PC-3 (cell line): ENCODE data around the gene SERPINA9. TPM values are rescaled to one million over a fixed set of nuclear protein-coding genes. Genes with fewer than 3 reads are reported as not detected.

Experiments
- ATAC-seq: fragments of 200-7000 bp; cut with Tn5 transposase; 2 replicates; pipeline ENCODE4 v1.9.1; 2020; ENCODE audit warnings: mild to moderate bottlenecking, moderate library complexity
- BruUV-seq: library from RNA; stranded (reverse); fragments of 400-500 nt; replicated peaks from 2 replicates; lab custom pipeline; 2021; lab: Mats Ljungman, UMichigan
- CTCF ChIA-PET: fragments of 300-600 bp; sonication (Branson Sonifier 250); formaldehyde crosslinking; loops from one replicate; lab custom pipeline; 2022; ENCODE audit warnings: antibody characterized with exemption; lab: Charles Lee
- POLR2A ChIA-PET: fragments of 300-600 bp; sonication (Branson Sonifier 250); formaldehyde crosslinking; loops from one replicate; lab custom pipeline; 2022; ENCODE audit warnings: antibody characterized with exemption; ENCODE audit not compliant: unreplicated experiment; lab: Charles Lee
- DNase-seq: peaks from one replicate; pipeline ENCODE4 v3.0.0-alpha.2; 2015
- H2AFZ ChIP-seq: fragments of 300-600 bp; sonication (generic); 2 replicates; pipeline ENCODE4 v1.6.0; 2016; ENCODE audit warnings: antibody characterized with exemption, low read length
- H3F3A ChIP-seq: fragments of 300-600 bp; sonication (generic); one replicate; pipeline ENCODE4 v1.6.0; 2017; ENCODE audit warnings: antibody characterized with exemption, low read length, control low read depth, mild to moderate bottlenecking; ENCODE audit not compliant: unreplicated experiment
- H3K27ac ChIP-seq: fragments of 300-600 bp; sonication (generic); 2 replicates; pipeline ENCODE4 v1.5.1; 2016; ENCODE audit warnings: mild to moderate bottlenecking, low read length
- H3K27me3 ChIP-seq: fragments of 300-600 bp; sonication (generic); 2 replicates; pipeline ENCODE4 v1.6.1; 2016; ENCODE audit warnings: low read length, mixed read lengths
- H3K36me3 ChIP-seq: fragments of 300-600 bp; sonication (generic); 2 replicates; pipeline ENCODE4 v1.6.1; 2016; ENCODE audit warnings: low read depth, mixed run types, low read length, mixed read lengths
- H3K4me1 ChIP-seq: fragments of 300-600 bp; sonication (generic); 2 replicates; pipeline ENCODE4 v1.5.1; 2016; ENCODE audit warnings: low read length; ENCODE audit not compliant: insufficient read depth
- H3K4me2 ChIP-seq: fragments of 300-600 bp; sonication (generic); 2 replicates; pipeline ENCODE4 v1.6.0; 2016; ENCODE audit warnings: low read length
- H3K4me3 ChIP-seq: fragments of 300-600 bp; sonication (generic); 2 replicates; pipeline ENCODE4 v1.5.1; 2016; ENCODE audit warnings: mild to moderate bottlenecking, low read length, mixed read lengths
- H3K79me2 ChIP-seq: fragments of 300-600 bp; sonication (generic); 2 replicates; pipeline ENCODE4 v1.6.1; 2017; ENCODE audit warnings: low read length, mixed read lengths
- H3K9ac ChIP-seq: fragments of 300-600 bp; sonication (generic); 2 replicates; pipeline ENCODE4 v1.6.0; 2016; ENCODE audit warnings: mild to moderate bottlenecking, low read length
- H3K9me2 ChIP-seq: fragments of 300-600 bp; sonication (generic); replicated peaks from 2 replicates; pipeline ENCODE4 v1.6.1; 2016; ENCODE audit warnings: mixed run types, low read length, mixed read lengths
- H3K9me3 ChIP-seq: fragments of 300-600 bp; sonication (generic); 2 replicates; pipeline ENCODE4 v1.6.1; 2016; ENCODE audit warnings: low read length, mixed read lengths
- H4K20me1 ChIP-seq: fragments of 300-600 bp; sonication (generic); 2 replicates; pipeline ENCODE4 v1.6.1; 2016; ENCODE audit warnings: low read length, mixed read lengths
- EZH2 ChIP-seq: fragments of 300-600 bp; sonication (generic); IDR thresholded peaks from one replicate; pipeline ENCODE4 v1.6.1; 2017; ENCODE audit warnings: antibody characterized with exemption, mild to moderate bottlenecking, low read length; ENCODE audit not compliant: unreplicated experiment
- EZH2phosphoT487 ChIP-seq: fragments of 300-600 bp; sonication (generic); IDR thresholded peaks from 2 replicates; pipeline ENCODE4 v1.6.1; 2018; ENCODE audit warnings: mild to moderate bottlenecking, antibody characterized with exemption, low read length, borderline replicate concordance
- intact Hi-C: fragments of 100-400 bp; cut with micrococcal nuclease; formaldehyde crosslinking; loops from 2 replicates; pipeline ENCODE4 v1.9.0; 2023
- total RNA-seq: library from RNA; depleted of rRNA; stranded (reverse); fragments of >200 nt; gene quantifications from 2 replicates; pipeline ENCODE4 v1.2.3, GENCODE V29; 2014
- TF ChIP-seq, protein P1 (sequence below): fragments of 300-600 bp; sonication (generic); conservative IDR thresholded peaks from 2 replicates; pipeline ENCODE4 v1.5.1; 2017; ENCODE audit warnings: antibody characterized with exemption, low read depth, mild to moderate bottlenecking, low read length

The SERPINA9 gene
- total RNA-seq, 1 experiment from 2014 or later: not detected

DNA sequence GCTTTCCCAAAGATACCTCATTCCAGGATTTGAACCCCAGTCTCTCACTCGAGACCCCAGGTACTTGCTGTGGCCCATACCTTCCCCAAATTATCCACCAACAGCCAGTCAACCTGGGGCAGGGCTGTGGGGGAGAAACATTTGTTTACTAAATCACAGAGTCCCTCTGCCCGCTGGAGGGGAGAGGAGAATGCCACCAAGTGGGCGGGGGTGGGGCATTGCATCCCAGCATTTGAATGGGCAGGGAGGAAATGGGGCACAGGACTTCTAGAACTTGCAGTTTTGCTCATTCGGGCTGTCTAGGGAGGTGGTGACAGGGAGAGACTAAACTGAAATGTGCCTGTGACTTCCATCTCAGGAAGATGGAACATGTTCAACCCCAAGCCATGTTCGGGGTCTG lies 10.9 kb upstream of the SERPINA9 start:
- no peaks in the 10 kb centered on the region for H3K4me1 ChIP-seq
- no peak overlapping the region for H3K9ac ChIP-seq
- H3K9me2 ChIP-seq: no peaks in the 10 kb centered on the region
- no TSS peak for BruUV-seq
- no peaks in the 10 kb centered on the region for H4K20me1 ChIP-seq
- no peaks in the 10 kb centered on the region for H3K36me3 ChIP-seq
- no peak for ATAC-seq
- H3F3A ChIP-seq: no peaks in the 10 kb centered on the region
- no peak for DNase-seq
- no peak overlapping the region for H3K4me3 ChIP-seq
- H3K9me3 ChIP-seq: no peaks in the 10 kb centered on the region
- no peak overlapping the region for H2AFZ ChIP-seq
- H3K27me3 ChIP-seq: peaks cover 33% of the 10 kb centered on the region
- H3K79me2 ChIP-seq: no peaks in the 10 kb centered on the region
- H3K27ac ChIP-seq: no peak overlapping the region
- no peak overlapping the region for H3K4me2 ChIP-seq
- ChIA-PET CTCF (interaction anchor here (0.6 to 1.0 kb wide), 3 partner anchors 53 to 65 kb away, joined by 3 to 4 read pairs (median 3); no protein-coding TSS in a partner anchor), POLR2A (no interaction called here)
- no peak for TF ChIP-seq EZH2
- intact Hi-C loops: no loop called here

DNA sequence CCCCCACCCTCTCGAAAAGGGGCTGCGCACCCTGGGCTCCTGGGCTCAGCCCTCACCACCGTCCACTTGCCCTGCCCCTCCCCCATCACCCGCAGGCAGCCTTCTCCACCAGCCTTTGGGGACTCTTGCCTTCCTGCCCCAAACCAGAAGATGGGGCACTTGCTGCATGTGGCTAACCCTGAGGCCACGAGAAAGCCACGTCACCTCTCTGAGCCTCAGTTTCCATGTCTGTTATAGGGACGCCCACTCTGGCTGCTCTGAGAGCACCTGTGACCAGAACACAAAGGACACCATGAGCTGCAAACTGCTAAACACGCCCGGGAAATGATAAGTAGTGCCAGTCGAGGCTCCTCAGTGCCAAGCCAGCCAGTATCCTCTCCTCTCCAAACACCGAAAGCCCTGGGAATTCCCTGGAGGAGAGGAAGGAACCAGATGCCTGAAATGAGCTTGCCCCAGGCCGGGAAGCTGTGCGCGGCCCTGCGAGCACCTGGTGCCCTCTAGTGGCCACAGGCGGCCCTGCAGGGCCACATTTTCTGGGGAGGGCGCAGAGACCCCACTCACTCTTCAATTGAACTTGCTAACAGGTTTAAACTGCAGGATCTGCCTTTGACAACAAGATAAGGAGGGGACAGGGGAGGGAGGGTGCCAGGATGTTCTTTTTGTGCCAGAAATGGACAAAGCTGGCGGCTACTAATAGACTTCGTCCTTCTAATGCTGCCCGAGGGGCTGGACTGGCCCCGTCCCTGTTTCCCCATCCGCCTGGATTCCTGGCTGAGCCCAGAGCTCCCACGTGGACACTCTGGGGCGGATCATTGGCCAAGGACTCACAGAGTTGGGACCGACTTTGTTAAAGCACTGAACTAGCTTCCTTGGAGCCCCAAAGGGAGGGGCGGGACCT lies 10.2 kb upstream of the SERPINA9 start:
- no TSS peak for BruUV-seq
- H3K4me2 ChIP-seq: no peak overlapping the region
- H3K9me2 ChIP-seq: no peaks in the 10 kb centered on the region
- no peaks in the 10 kb centered on the region for H4K20me1 ChIP-seq
- H3K4me1 ChIP-seq: no peaks in the 10 kb centered on the region
- H2AFZ ChIP-seq: no peak overlapping the region
- peaks cover 33% of the 10 kb centered on the region for H3K27me3 ChIP-seq
- intact Hi-C loops: no loop called here
- DNase-seq (peak; percentile 42), ATAC-seq (peak; percentile 55)
- ChIA-PET CTCF (interaction anchor here (0.6 to 1.0 kb wide), 3 partner anchors 52 to 65 kb away, joined by 3 to 4 read pairs (median 3); no protein-coding TSS in a partner anchor), POLR2A (no interaction called here)
- H3F3A ChIP-seq: no peaks in the 10 kb centered on the region
- no peak overlapping the region for H3K4me3 ChIP-seq
- H3K36me3 ChIP-seq: no peaks in the 10 kb centered on the region
- no peak overlapping the region for H3K9ac ChIP-seq
- H3K79me2 ChIP-seq: no peaks in the 10 kb centered on the region
- H3K9me3 ChIP-seq: no peaks in the 10 kb centered on the region
- TF ChIP-seq, protein P1, sequence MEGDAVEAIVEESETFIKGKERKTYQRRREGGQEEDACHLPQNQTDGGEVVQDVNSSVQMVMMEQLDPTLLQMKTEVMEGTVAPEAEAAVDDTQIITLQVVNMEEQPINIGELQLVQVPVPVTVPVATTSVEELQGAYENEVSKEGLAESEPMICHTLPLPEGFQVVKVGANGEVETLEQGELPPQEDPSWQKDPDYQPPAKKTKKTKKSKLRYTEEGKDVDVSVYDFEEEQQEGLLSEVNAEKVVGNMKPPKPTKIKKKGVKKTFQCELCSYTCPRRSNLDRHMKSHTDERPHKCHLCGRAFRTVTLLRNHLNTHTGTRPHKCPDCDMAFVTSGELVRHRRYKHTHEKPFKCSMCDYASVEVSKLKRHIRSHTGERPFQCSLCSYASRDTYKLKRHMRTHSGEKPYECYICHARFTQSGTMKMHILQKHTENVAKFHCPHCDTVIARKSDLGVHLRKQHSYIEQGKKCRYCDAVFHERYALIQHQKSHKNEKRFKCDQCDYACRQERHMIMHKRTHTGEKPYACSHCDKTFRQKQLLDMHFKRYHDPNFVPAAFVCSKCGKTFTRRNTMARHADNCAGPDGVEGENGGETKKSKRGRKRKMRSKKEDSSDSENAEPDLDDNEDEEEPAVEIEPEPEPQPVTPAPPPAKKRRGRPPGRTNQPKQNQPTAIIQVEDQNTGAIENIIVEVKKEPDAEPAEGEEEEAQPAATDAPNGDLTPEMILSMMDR: peak; percentile 93
- TF ChIP-seq EZH2: no peak
- H3K27ac ChIP-seq: no peak overlapping the region

DNA sequence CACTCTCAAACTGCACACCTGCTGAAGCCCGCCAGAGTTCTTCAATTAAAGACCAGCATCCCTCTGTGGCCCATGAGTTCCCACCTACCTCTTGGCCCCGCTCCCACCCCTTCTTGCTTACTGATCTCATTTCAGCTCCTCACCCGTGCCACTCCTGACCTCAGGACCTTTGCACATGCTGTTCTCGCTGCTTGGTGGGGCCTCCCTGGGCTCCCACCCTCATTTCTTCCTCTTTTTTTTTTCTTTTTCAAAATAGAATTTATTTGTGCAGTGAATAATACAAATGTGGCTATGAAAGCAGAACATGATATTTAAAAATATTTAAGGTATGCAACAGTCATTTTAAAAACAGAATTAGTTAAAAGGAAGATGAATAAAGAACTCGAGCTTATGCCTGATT lies 8.5 kb upstream of the SERPINA9 start:
- Histone ChIP-seq H3K36me3 (no peaks in the 10 kb centered on the region), H3K9ac (no peak overlapping the region), H3K9me3 (no peaks in the 10 kb centered on the region), H2AFZ (no peak overlapping the region), H3K4me3 (no peak overlapping the region), H3K4me2 (no peak overlapping the region), H3F3A (no peaks in the 10 kb centered on the region), H3K79me2 (no peaks in the 10 kb centered on the region), H3K27ac (no peak overlapping the region), H3K9me2 (no peaks in the 10 kb centered on the region), H3K4me1 (no peaks in the 10 kb centered on the region), H3K27me3 (peaks cover 28% of the 10 kb centered on the region), H4K20me1 (no peaks in the 10 kb centered on the region)
- ChIA-PET CTCF (no interaction called here), POLR2A (no interaction called here)
- TF ChIP-seq EZH2 (no peak), EZH2phosphoT487 (no peak)
- TF ChIP-seq, protein P1: no peak
- DNase-seq (no peak), ATAC-seq (no peak)
- intact Hi-C loops: no loop called here
- no TSS peak for BruUV-seq
